B cell (primary cell): ENCODE measurements around the gene PPP1R14B. TPM values are rescaled to one million over a fixed set of nuclear protein-coding genes. Genes with fewer than 3 reads are reported as not detected.

Experiments used
- ATAC-seq: fragments of 200-7000 bp; cut with Tn5 transposase; one replicate; pipeline ENCODE4 v1.10.0; 2021; ENCODE audit warnings: low read depth, mild to moderate bottlenecking, moderate number of reproducible peaks, moderate library complexity
- CTCF ChIA-PET: fragments of 350-600 bp; sonication (Branson Sonifier 250); formaldehyde crosslinking; loops from one replicate; lab custom pipeline; 2021; ENCODE audit warnings: antibody characterized with exemption, inconsistent platforms; lab: Charles Lee
- POLR2A ChIA-PET: fragments of 350-600 bp; sonication (Branson Sonifier 250); formaldehyde crosslinking; loops from one replicate; lab custom pipeline; 2021; ENCODE audit warnings: antibody characterized with exemption; lab: Charles Lee
- DNase-seq: peaks from one replicate; pipeline ENCODE4 v3.0.0; 2013
- H2AFZ ChIP-seq: 2 replicates; pipeline ENCODE4 v1.6.1; 2012; ENCODE audit warnings: mild to moderate bottlenecking, low read depth, low read length; ENCODE audit not compliant: insufficient read depth, poor library complexity, severe bottlenecking
- H3K27ac ChIP-seq, 2 donors: 1 replicate in 1 of 2; 2 replicates in 1 of 2; pipeline ENCODE4 v1.5.1; 2012 to 2013; ENCODE audit warnings: low read length in 2 of 2, mild to moderate bottlenecking in 2 of 2, moderate library complexity in 1 of 2
- H3K27me3 ChIP-seq, 4 experiments: fragments of 200-600 bp in 1 of 4; sonication (generic) in 1 of 4; replicated peaks in 1 of 4; 1 replicate in 2 of 4; 2 replicates in 2 of 4; pipeline versions ENCODE4 v1.6.1 to v1.7.0; 2013 to 2016; ENCODE audit warnings: low read length in 3 of 4, mild to moderate bottlenecking in 2 of 4, mixed read lengths in 1 of 4, moderate library complexity in 1 of 4; ENCODE audit not compliant: insufficient read depth in 4 of 4, control insufficient read depth in 3 of 4; ENCODE audit errors: control extremely low read depth in 1 of 4
- H3K36me3 ChIP-seq, 2 experiments: replicated peaks in 1 of 2; 1 replicate in 1 of 2; 2 replicates in 1 of 2; pipeline versions ENCODE4 v1.6.1 to v1.7.1; 2013; ENCODE audit warnings: low read length in 1 of 2; ENCODE audit not compliant: insufficient read depth in 2 of 2, control insufficient read depth in 1 of 2; ENCODE audit errors: control extremely low read depth in 1 of 2, extremely low read depth in 1 of 2
- H3K4me1 ChIP-seq, 2 donors: fragments of 200-600 bp in 1 of 2; sonication (generic) in 1 of 2; 1 replicate in 1 of 2; 2 replicates in 1 of 2; pipeline versions ENCODE4 v1.5.1 to v1.6.1; 2013 to 2017; ENCODE audit warnings: low read length in 2 of 2; ENCODE audit not compliant: control insufficient read depth in 2 of 2, insufficient read depth in 2 of 2
- H3K4me2 ChIP-seq: replicated peaks from 2 replicates; pipeline ENCODE3; 2012; ENCODE audit warnings: mild to moderate bottlenecking, low read depth, low read length; ENCODE audit not compliant: poor library complexity, severe bottlenecking
- H3K4me3 ChIP-seq, 5 experiments: fragments of 200-600 bp in 1 of 5; sonication (generic) in 1 of 5; 1 replicate in 3 of 5; 2 replicates in 2 of 5; pipeline versions ENCODE4 v1.5.1 to v1.7.0; 2011 to 2016; ENCODE audit warnings: low read length in 4 of 5, mild to moderate bottlenecking in 4 of 5, low read depth in 2 of 5, control low read depth in 1 of 5, moderate library complexity in 1 of 5; ENCODE audit not compliant: insufficient read depth in 1 of 5; ENCODE audit errors: control extremely low read depth in 1 of 5, extremely low read depth in 1 of 5
- H3K79me2 ChIP-seq: fragments of 200-600 bp; sonication (generic); one replicate; pipeline ENCODE4 v1.6.0; 2016; ENCODE audit warnings: low read length; ENCODE audit not compliant: control insufficient read depth, insufficient read depth
- H3K9ac ChIP-seq: fragments of 200-600 bp; sonication (generic); 2 replicates; pipeline ENCODE4 v1.6.1; 2017; ENCODE audit warnings: mild to moderate bottlenecking, low read length, moderate library complexity
- H3K9me3 ChIP-seq, 3 donors: one replicate each; pipeline versions ENCODE4 v1.6.1 to v1.7.1; 2013; ENCODE audit warnings: low read length in 2 of 3; ENCODE audit not compliant: control insufficient read depth in 2 of 3, insufficient read depth in 1 of 3; ENCODE audit errors: control extremely low read depth in 1 of 3
- H4K20me1 ChIP-seq: 2 replicates; pipeline ENCODE4 v1.6.0; 2012; ENCODE audit warnings: mild to moderate bottlenecking, low read length; ENCODE audit not compliant: insufficient read depth, control insufficient read depth, poor library complexity, severe bottlenecking
- H3K27ac Mint-ChIP-seq: one replicate; pipeline ENCODE4 v1.8.0; 2021; ENCODE audit warnings: mixed read lengths
- H3K27me3 Mint-ChIP-seq: one replicate; pipeline ENCODE4 v1.8.0; 2021; ENCODE audit warnings: mixed read lengths
- H3K4me1 Mint-ChIP-seq: one replicate; pipeline ENCODE4 v1.8.0; 2021; ENCODE audit warnings: mixed read lengths
- H3K4me3 Mint-ChIP-seq: one replicate; pipeline ENCODE4 v1.8.0; 2021; ENCODE audit warnings: mixed read lengths
- H3K9me3 Mint-ChIP-seq: one replicate; pipeline ENCODE4 v1.8.0; 2022; ENCODE audit warnings: mixed read lengths; ENCODE audit not compliant: insufficient read depth
- CTCF ChIP-seq: fragments of 200-600 bp; IDR thresholded peaks from one replicate; pipeline ENCODE4 v1.8.0; 2022; ENCODE audit warnings: antibody characterized with exemption, mild to moderate bottlenecking
- EZH2 ChIP-seq: IDR thresholded peaks from 2 replicates; pipeline ENCODE4 v1.6.1; 2012; ENCODE audit warnings: borderline replicate concordance, low read depth, mild to moderate bottlenecking, moderate library complexity, low read length; ENCODE audit not compliant: insufficient read depth, poor library complexity, severe bottlenecking
- WGBS: methylation state at CpG from one replicate; pipeline ENCODE4 v1.1.5; 2013; ENCODE audit warnings: missing lambda C conversion rate; ENCODE audit not compliant: insufficient coverage; 5-methylcytosine and 5-hydroxymethylcytosine counted together
- intact Hi-C: fragments of 100-400 bp; cut with micrococcal nuclease; formaldehyde crosslinking; loops from one replicate; pipeline ENCODE4 v1.10.0; 2022
- polyA plus RNA-seq: library from polyadenylated mRNA; depleted of rRNA; stranded (reverse); fragments of >200 nt; gene quantifications from 2 replicates; pipeline ENCODE4 v1.2.3, GENCODE V29; 2012
- total RNA-seq, 2 donors: library from RNA; stranded (reverse); fragments of 120-200 nt in 1 of 2; gene quantifications; 1 replicate in 1 of 2; 2 replicates in 1 of 2; pipeline versions ENCODE4 v1.2.3 to v1.2.4, GENCODE V29; 2013 to 2022

Gene PPP1R14B
- total and polyA plus RNA-seq, 2 donors (not counting 1 experiment from before 2014, with no cell fraction given): 41.2 to 51.0 TPM

DNA sequence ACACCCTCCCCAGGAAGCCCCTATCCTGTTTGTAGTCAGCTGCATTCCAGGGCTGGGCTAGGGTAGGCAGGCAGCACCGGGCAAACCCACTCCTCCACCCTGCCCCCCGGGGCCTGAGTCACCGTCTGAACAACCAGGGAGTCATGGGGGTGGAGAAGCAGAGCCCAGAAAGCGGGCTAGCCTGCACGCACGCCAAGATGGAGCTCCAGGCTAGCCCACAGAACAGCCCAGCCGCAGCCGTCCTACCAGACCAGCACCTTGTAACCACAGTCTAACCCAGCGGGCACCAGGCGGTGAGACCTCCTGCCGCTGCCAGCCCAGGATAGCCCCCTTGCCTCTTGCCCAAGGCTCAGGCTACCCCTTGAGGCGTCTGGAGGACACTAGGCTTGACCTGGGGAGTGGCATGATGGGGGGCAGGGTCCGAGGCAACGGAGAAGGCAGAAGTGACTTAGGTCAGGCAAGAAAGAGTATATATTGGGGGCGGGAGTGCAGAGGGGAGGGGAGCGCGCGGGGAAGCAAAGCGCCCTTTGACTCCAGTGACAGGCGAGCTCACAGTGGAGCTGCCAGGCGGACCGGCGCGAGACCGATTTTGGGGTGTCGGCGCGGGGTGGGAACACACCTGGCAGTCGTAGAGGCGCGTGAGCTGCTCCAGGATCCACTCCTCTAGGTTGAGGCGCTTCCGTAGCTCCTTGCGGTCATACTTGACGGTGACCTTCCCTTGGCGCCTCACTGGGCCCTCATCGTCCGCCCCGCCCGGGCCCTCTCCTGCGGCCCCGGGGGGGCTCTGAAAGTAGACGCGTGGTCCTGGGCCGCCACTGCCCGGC is 734 bp downstream of the PPP1R14B start:
- DNase-seq: peak; percentile 67
- Histone ChIP-seq H3K4me3 (peak overlapping the region; percentile 24 to 69 (median 62)), H3K9ac (peak overlapping the region; percentile 53), H3K27ac (peak overlapping the region; percentile 53 to 79), H3K79me2 (peaks cover 9% of the 10 kb centered on the region), H3K27me3 (no peaks in the 10 kb centered on the region), H3K9me3 (no peaks in the 10 kb centered on the region), H3K4me2 (peak overlapping the region; percentile 79), H2AFZ (peak overlapping the region; percentile 19), H4K20me1 (peaks cover 7% of the 10 kb centered on the region), H3K36me3 (peaks cover 0 to 11% of the 10 kb centered on the region in 2 experiments), H3K4me1 (peaks cover 22 to 51% of the 10 kb centered on the region in 2 donors)
- WGBS: under 1% methylated on average over 45 of the region's 46 CpGs
- Mint-ChIP-seq H3K27ac (peak overlapping the region; percentile 91), H3K27me3 (no peaks in the 10 kb centered on the region), H3K4me1 (peaks cover 38% of the 10 kb centered on the region), H3K4me3 (peak overlapping the region; percentile 90), H3K9me3 (no peaks in the 10 kb centered on the region)
- ATAC-seq: no peak
- TF ChIP-seq CTCF (no peak), EZH2 (no peak)
- intact Hi-C loops: loop anchor here (1.0 kb wide), 3 partner anchors 20 to 60 kb away; partner anchors contain the start of genes GPR137, NUDT22, STIP1 and TRPT1
- ChIA-PET CTCF (interaction anchor here (0.7 to 10.4 kb wide), 14 partner anchors 13 to 109 kb away, joined by 3 to 141 read pairs (median 4); partner anchors contain the start of genes BAD, ESRRA, FERMT3 and NUDT22), POLR2A (interaction anchor here (0.5 to 4.0 kb wide), 10 partner anchors 10 to 1648 kb away, joined by 3 to 37 read pairs (median 8); partner anchors contain the start of genes BAD, FERMT3, NUDT22 and PRDX5)
